HCT116 (cell line): ENCODE results near the gene MIB2. TPM values are rescaled to one million over a fixed set of nuclear protein-coding genes. Genes with fewer than 3 reads are reported as not detected.

Experiments used
- ATAC-seq: fragments of 200-7000 bp; cut with Tn5 transposase; 2 replicates; pipeline ENCODE4 v1.9.1; 2020; ENCODE audit warnings: mild to moderate bottlenecking, moderate library complexity
- BruUV-seq: library from RNA; stranded (reverse); fragments of 400-500 nt; replicated peaks from 2 replicates; lab custom pipeline; 2021; lab: Mats Ljungman, UMichigan
- CTCF ChIA-PET: fragments of 300-600 bp; sonication (Branson Sonifier 250); formaldehyde crosslinking; loops from one replicate; lab custom pipeline; 2021; ENCODE audit warnings: antibody characterized with exemption; lab: Charles Lee
- POLR2A ChIA-PET: fragments of 300-600, 350-600 bp; sonication (Branson Sonifier 250); formaldehyde crosslinking; loops from one replicate; lab custom pipeline; 2021; ENCODE audit warnings: antibody characterized with exemption; lab: Charles Lee
- RAD21 ChIA-PET, 2 experiments: fragments of 300-600 bp; sonication (Branson Sonifier 250); formaldehyde crosslinking; loops; one replicate each; lab custom pipeline; 2023; ENCODE audit warnings: low total read pairs in 2 of 2; ENCODE audit not compliant: uncharacterized antibody in 2 of 2, unreplicated experiment in 2 of 2, low non-redundant PET in 1 of 2; lab: Charles Lee
- DNase-seq: peaks from one replicate; pipeline ENCODE4 v3.0.0-alpha.2; 2010; ENCODE audit warnings: low read depth, low spot score
- H2AFZ ChIP-seq: fragments of 200-600 bp; shearing (Covaris generic), sonication (generic); 2 replicates; pipeline ENCODE4 v1.6.1; 2017; ENCODE audit warnings: low read depth, mixed run types, mixed read lengths, antibody characterized with exemption, low read length; ENCODE audit not compliant: poor library complexity, severe bottlenecking
- H3K27ac ChIP-seq: 2 replicates; pipeline ENCODE4 v1.5.1; 2012; ENCODE audit warnings: low read depth, low read length
- H3K27me3 ChIP-seq: fragments of 200-600 bp; sonication (generic); 2 replicates; pipeline ENCODE4 v1.6.1; 2016; ENCODE audit warnings: mixed run types, low read length, mixed read lengths; ENCODE audit not compliant: insufficient read depth
- H3K36me3 ChIP-seq, 2 experiments: fragments of 200-500 bp in 1 of 2; fragments of 200-600 bp in 1 of 2; sonication (Bioruptor generic) in 1 of 2; sonication (generic) in 1 of 2; 2 replicates each; pipeline versions ENCODE4 v1.5.1 to v1.6.1; 2014 to 2016; ENCODE audit warnings: low read length in 2 of 2, inconsistent platforms in 1 of 2, mixed read lengths in 1 of 2, mixed run types in 1 of 2; ENCODE audit not compliant: insufficient read depth in 2 of 2, control insufficient read depth in 1 of 2
- H3K4me1 ChIP-seq, 2 experiments: fragments of 200-600 bp in 1 of 2; sonication (generic) in 1 of 2; 2 replicates each; pipeline versions ENCODE4 v1.5.1 to v1.6.1; 2012 to 2017; ENCODE audit warnings: low read length in 2 of 2, inconsistent platforms in 1 of 2, mild to moderate bottlenecking in 1 of 2, mixed read lengths in 1 of 2, mixed run types in 1 of 2, moderate library complexity in 1 of 2; ENCODE audit not compliant: insufficient read depth in 2 of 2, control insufficient read depth in 1 of 2
- H3K4me2 ChIP-seq: fragments of 200-600 bp; sonication (generic); 2 replicates; pipeline ENCODE4 v1.6.1; 2017; ENCODE audit warnings: mixed run types, low read length, mixed read lengths
- H3K4me3 ChIP-seq, 2 experiments: fragments of 200-600 bp in 1 of 2; sonication (generic) in 1 of 2; replicated peaks in 1 of 2; 2 replicates each; pipeline ENCODE4 v1.5.1; 2011 to 2016; ENCODE audit warnings: low read length in 2 of 2, control low read depth in 1 of 2, low read depth in 1 of 2, mild to moderate bottlenecking in 1 of 2, mixed read lengths in 1 of 2, mixed run types in 1 of 2
- H3K79me2 ChIP-seq: fragments of 200-600 bp; sonication (generic); 2 replicates; pipeline ENCODE4 v1.6.1; 2017; ENCODE audit warnings: mild to moderate bottlenecking, mixed run types, low read length, moderate library complexity, mixed read lengths; ENCODE audit not compliant: insufficient read depth
- H3K9ac ChIP-seq: fragments of 200-600 bp; sonication (generic); 2 replicates; pipeline ENCODE4 v1.6.1; 2016; ENCODE audit warnings: low read length, mixed read lengths
- H3K9me2 ChIP-seq: fragments of 200-600 bp; sonication (generic), shearing (Covaris generic); 2 replicates; pipeline ENCODE4 v1.6.1; 2017; ENCODE audit warnings: mixed run types, mild to moderate bottlenecking, moderate library complexity; ENCODE audit not compliant: insufficient read depth
- H3K9me3 ChIP-seq, 2 experiments: fragments of 200-500 bp in 1 of 2; fragments of 200-600 bp in 1 of 2; sonication (Bioruptor generic) in 1 of 2; sonication (generic) in 1 of 2; 2 replicates each; pipeline ENCODE4 v1.6.1; 2014 to 2017; ENCODE audit warnings: low read length in 2 of 2, mixed read lengths in 2 of 2, inconsistent platforms in 1 of 2, low read depth in 1 of 2, mild to moderate bottlenecking in 1 of 2, mixed run types in 1 of 2, moderate library complexity in 1 of 2; ENCODE audit not compliant: control insufficient read depth in 1 of 2, insufficient read depth in 1 of 2
- H4K20me1 ChIP-seq: fragments of 200-600 bp; sonication (generic), shearing (Covaris generic); 2 replicates; pipeline ENCODE4 v1.6.1; 2017; ENCODE audit warnings: mixed run types, mild to moderate bottlenecking, moderate library complexity; ENCODE audit not compliant: insufficient read depth
- CBX3 ChIP-seq: IDR thresholded peaks from 2 replicates; pipeline ENCODE4 v1.6.1; 2012; ENCODE audit warnings: low read depth
- CEBPB ChIP-seq: IDR thresholded peaks from 2 replicates; pipeline ENCODE4 v1.6.1; 2012; ENCODE audit warnings: low read depth
- EGR1 ChIP-seq: IDR thresholded peaks from 2 replicates; pipeline ENCODE4 v1.6.1; 2012; ENCODE audit warnings: low read depth
- EZH2 ChIP-seq: fragments of 200-600 bp; sonication (generic); IDR thresholded peaks from 2 replicates; pipeline ENCODE4 v1.6.1; 2017; ENCODE audit warnings: antibody characterized with exemption, mixed run types
- EZH2phosphoT487 ChIP-seq: fragments of 200-600 bp; IDR thresholded peaks from 2 replicates; pipeline ENCODE4 v1.6.1; 2018; ENCODE audit warnings: antibody characterized with exemption, borderline replicate concordance
- FOSL1 ChIP-seq: IDR thresholded peaks from 2 replicates; pipeline ENCODE4 v1.6.1; 2012; ENCODE audit warnings: low read depth
- POLR2A ChIP-seq: IDR thresholded peaks from 2 replicates; pipeline ENCODE4 v1.7.0; 2011; ENCODE audit warnings: borderline replicate concordance; ENCODE audit not compliant: insufficient read depth, insufficient read length; ENCODE audit errors: extremely low read depth
- POLR2AphosphoS5 ChIP-seq: IDR thresholded peaks from 2 replicates; pipeline ENCODE4 v1.6.1; 2011; ENCODE audit warnings: mild to moderate bottlenecking, low read depth, low read length, moderate library complexity
- RAD21 ChIP-seq: IDR thresholded peaks from 2 replicates; pipeline ENCODE4 v1.6.1; 2012; ENCODE audit warnings: low read depth, mild to moderate bottlenecking
- SP1 ChIP-seq: IDR thresholded peaks from 2 replicates; pipeline ENCODE4 v1.6.1; 2012; ENCODE audit warnings: low read depth
- SRF ChIP-seq: IDR thresholded peaks from 2 replicates; pipeline ENCODE4 v1.6.1; 2012; ENCODE audit warnings: low read depth
- YY1 ChIP-seq: IDR thresholded peaks from 2 replicates; pipeline ENCODE4 v1.6.1; 2011; ENCODE audit warnings: low read length, low read depth, moderate library complexity, mild to moderate bottlenecking; ENCODE audit not compliant: insufficient replicate concordance; ENCODE audit errors: extremely low read depth
- ZFX ChIP-seq: fragments of 450-650 bp; IDR thresholded peaks from 2 replicates; pipeline ENCODE4 v1.6.1; 2017
- ZNF274 ChIP-seq: fragments of 200-500 bp; sonication (Bioruptor generic); IDR thresholded peaks from 2 replicates; pipeline ENCODE4 v1.6.1; 2014; ENCODE audit warnings: mild to moderate bottlenecking, low read depth, low read length, inconsistent platforms
- intact Hi-C: fragments of 100-400 bp; cut with micrococcal nuclease; formaldehyde crosslinking; loops from 2 replicates; pipeline ENCODE4 v1.10.0; 2022
- total RNA-seq: library from RNA; stranded (reverse); gene quantifications from one replicate; pipeline ENCODE4 v1.2.1, GENCODE V29; 2021; ENCODE audit not compliant: unreplicated experiment
- TF ChIP-seq, protein P1 (sequence below): IDR thresholded peaks from 2 replicates; pipeline ENCODE4 v1.6.1; 2012
- TF ChIP-seq, protein P2 (sequence below), 3 experiments: fragments of 200-600 bp in 1 of 3; sonication (generic) in 1 of 3; IDR thresholded peaks in 2 of 3; conservative IDR thresholded peaks in 1 of 3; 2 replicates each; pipeline ENCODE4 v1.5.1; 2012 to 2017; ENCODE audit warnings: low read depth in 2 of 3, low read length in 2 of 3, antibody characterized with exemption in 1 of 3, borderline replicate concordance in 1 of 3, control low read depth in 1 of 3, mild to moderate bottlenecking in 1 of 3, mixed read lengths in 1 of 3, mixed run types in 1 of 3, moderate library complexity in 1 of 3; ENCODE audit not compliant: insufficient read depth in 1 of 3
- TF ChIP-seq, protein P3 (sequence below): IDR thresholded peaks from 2 replicates; pipeline ENCODE4 v1.6.1; 2011; ENCODE audit warnings: mild to moderate bottlenecking, low read length, moderate library complexity; ENCODE audit not compliant: insufficient replicate concordance; ENCODE audit errors: extremely low read depth
- TF ChIP-seq, protein P4 (sequence below): IDR thresholded peaks from 2 replicates; pipeline ENCODE4 v1.6.1; 2012

Gene MIB2
- total RNA-seq, 1 experiment from 2014 or later: 194 TPM

DNA sequence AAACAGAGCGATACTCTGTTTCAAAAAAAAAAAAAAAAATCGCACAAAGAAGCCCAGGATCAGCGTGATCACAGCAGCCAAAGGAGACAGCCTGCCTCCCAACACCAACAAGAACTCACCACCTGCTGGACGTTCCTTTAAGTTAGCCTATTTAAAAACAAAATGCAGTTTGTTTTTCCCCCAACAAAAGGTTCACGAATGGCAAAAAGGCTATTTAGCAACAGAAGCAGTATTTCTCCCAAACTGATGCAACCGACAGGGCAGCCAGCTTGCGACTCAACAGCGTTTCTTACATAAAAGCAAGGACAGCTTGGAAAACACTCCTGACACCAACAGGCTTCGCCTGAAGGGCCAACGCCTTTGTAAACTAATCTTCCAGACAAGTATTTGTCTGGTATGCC is 47.4 kb upstream of the MIB2 start:
- Histone ChIP-seq H3K27ac (no peak overlapping the region), H3K9me3 (no peaks in the 10 kb centered on the region), H3K9ac (no peak overlapping the region), H3K36me3 (peaks cover 12 to 44% of the 10 kb centered on the region in 2 experiments), H4K20me1 (peaks cover 40% of the 10 kb centered on the region; the same call in 1 of the 2 replicates), H3K9me2 (no peaks in the 10 kb centered on the region), H3K4me3 (no peak overlapping the region), H3K79me2 (peaks cover 100% of the 10 kb centered on the region), H2AFZ (no peak overlapping the region), H3K27me3 (no peaks in the 10 kb centered on the region), H3K4me1 (peaks cover 4 to 5% of the 10 kb centered on the region in 2 experiments), H3K4me2 (no peak overlapping the region)
- no TSS peak for BruUV-seq
- no peak for ATAC-seq
- ChIA-PET CTCF (no interaction called here), POLR2A (no interaction called here), RAD21 (no interaction called here)
- DNase-seq: no peak
- TF ChIP-seq EGR1 (no peak), EZH2 (no peak), FOSL1 (no peak), SRF (no peak), SP1 (no peak), EZH2phosphoT487 (no peak), POLR2AphosphoS5 (no peak), ZNF274 (no peak), RAD21 (no peak), POLR2A (no peak), YY1 (no peak), CBX3 (no peak), CEBPB (no peak), ZFX (no peak)
- TF ChIP-seq, protein P1, sequence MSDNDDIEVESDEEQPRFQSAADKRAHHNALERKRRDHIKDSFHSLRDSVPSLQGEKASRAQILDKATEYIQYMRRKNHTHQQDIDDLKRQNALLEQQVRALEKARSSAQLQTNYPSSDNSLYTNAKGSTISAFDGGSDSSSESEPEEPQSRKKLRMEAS: no peak
- TF ChIP-seq, protein P2, sequence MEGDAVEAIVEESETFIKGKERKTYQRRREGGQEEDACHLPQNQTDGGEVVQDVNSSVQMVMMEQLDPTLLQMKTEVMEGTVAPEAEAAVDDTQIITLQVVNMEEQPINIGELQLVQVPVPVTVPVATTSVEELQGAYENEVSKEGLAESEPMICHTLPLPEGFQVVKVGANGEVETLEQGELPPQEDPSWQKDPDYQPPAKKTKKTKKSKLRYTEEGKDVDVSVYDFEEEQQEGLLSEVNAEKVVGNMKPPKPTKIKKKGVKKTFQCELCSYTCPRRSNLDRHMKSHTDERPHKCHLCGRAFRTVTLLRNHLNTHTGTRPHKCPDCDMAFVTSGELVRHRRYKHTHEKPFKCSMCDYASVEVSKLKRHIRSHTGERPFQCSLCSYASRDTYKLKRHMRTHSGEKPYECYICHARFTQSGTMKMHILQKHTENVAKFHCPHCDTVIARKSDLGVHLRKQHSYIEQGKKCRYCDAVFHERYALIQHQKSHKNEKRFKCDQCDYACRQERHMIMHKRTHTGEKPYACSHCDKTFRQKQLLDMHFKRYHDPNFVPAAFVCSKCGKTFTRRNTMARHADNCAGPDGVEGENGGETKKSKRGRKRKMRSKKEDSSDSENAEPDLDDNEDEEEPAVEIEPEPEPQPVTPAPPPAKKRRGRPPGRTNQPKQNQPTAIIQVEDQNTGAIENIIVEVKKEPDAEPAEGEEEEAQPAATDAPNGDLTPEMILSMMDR (IDR thresholded peaks at IDR 0.05 in 2 of 3, conservative IDR thresholded peaks at IDR 0.05 in 1 of 3; ENCODE audit: borderline replicate concordance in 1 of 3, insufficient read depth in 1 of 3, low read depth in 2 of 3, low read length in 2 of 3): no peak
- TF ChIP-seq, protein P3, sequence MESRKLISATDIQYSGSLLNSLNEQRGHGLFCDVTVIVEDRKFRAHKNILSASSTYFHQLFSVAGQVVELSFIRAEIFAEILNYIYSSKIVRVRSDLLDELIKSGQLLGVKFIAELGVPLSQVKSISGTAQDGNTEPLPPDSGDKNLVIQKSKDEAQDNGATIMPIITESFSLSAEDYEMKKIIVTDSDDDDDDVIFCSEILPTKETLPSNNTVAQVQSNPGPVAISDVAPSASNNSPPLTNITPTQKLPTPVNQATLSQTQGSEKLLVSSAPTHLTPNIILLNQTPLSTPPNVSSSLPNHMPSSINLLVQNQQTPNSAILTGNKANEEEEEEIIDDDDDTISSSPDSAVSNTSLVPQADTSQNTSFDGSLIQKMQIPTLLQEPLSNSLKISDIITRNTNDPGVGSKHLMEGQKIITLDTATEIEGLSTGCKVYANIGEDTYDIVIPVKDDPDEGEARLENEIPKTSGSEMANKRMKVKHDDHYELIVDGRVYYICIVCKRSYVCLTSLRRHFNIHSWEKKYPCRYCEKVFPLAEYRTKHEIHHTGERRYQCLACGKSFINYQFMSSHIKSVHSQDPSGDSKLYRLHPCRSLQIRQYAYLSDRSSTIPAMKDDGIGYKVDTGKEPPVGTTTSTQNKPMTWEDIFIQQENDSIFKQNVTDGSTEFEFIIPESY: no peak
- TF ChIP-seq, protein P4, sequence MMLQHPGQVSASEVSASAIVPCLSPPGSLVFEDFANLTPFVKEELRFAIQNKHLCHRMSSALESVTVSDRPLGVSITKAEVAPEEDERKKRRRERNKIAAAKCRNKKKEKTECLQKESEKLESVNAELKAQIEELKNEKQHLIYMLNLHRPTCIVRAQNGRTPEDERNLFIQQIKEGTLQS: no peak
- intact Hi-C loops: no loop called here
